A549 (cell line): ENCODE measurements around the gene POLRMT. TPM values are rescaled to one million over a fixed set of nuclear protein-coding genes. Genes with fewer than 3 reads are reported as not detected.
A peak's percentile ranks its signal among the peaks of the same experiment; 100 is the strongest.

Source experiments
- ATAC-seq, 2 experiments: fragments of 200-7000 bp in 1 of 2; fragments of >200 bp in 1 of 2; cut with Nextera tagmentation in 1 of 2; cut with Tn5 transposase in 1 of 2; 3 replicates each; pipeline versions ENCODE4 v1.8.0 to v1.9.1; 2018 to 2020; ENCODE audit warnings: mild to moderate bottlenecking in 1 of 2, moderate library complexity in 1 of 2
- CTCF ChIA-PET: fragments of 300-600 bp; sonication (Branson Sonifier 250); formaldehyde crosslinking; extraction: SDS; loops from one replicate; lab custom pipeline; 2021; ENCODE audit warnings: antibody characterized with exemption, inconsistent platforms; lab: Yijun Ruan, JAX
- POLR2A ChIA-PET: fragments of 350-600 bp; formaldehyde crosslinking; extraction: SDS; loops from one replicate; lab custom pipeline; 2021; ENCODE audit warnings: antibody characterized with exemption, inconsistent platforms; lab: Yijun Ruan, JAX
- DNase-seq, 2 experiments: peaks; one replicate each; pipeline versions ENCODE4 v3.0.0 to v3.0.0-alpha.2; 2011 to 2016; ENCODE audit warnings: low read depth in 1 of 2, low spot score in 1 of 2
- FAIRE-seq: peaks from 2 replicates; lab custom pipeline; 2011; peaks lifted over from hg19 to GRCh38; lab: Jason Lieb, UNC
- H3K27ac ChIP-seq, 2 experiments: fragments of >200 bp; sonication (Bioruptor Twin); formaldehyde crosslinking; 3 replicates each; pipeline ENCODE4 v1.5.1; 2016 to 2017
- H3K4me1 ChIP-seq: fragments of >200 bp; sonication (Bioruptor Twin); formaldehyde crosslinking; 3 replicates; pipeline ENCODE4 v1.6.1; 2016
- H3K4me2 ChIP-seq: fragments of >200 bp; sonication (Bioruptor Twin); formaldehyde crosslinking; 3 replicates; pipeline ENCODE4 v1.6.1; 2016
- H3K4me3 ChIP-seq: fragments of >200 bp; sonication (Bioruptor Twin); formaldehyde crosslinking; 3 replicates; pipeline ENCODE4 v1.5.1; 2016
- H3K9me3 ChIP-seq: fragments of >200 bp; sonication (Bioruptor Twin); formaldehyde crosslinking; 3 replicates; pipeline ENCODE4 v1.6.1; 2016
- ATOH8 ChIP-seq: fragments of 250-450 bp; sonication (Bioruptor Pico); IDR thresholded peaks from 2 replicates; pipeline ENCODE4 v1.5.0; 2020; ENCODE audit warnings: low read depth, mild to moderate bottlenecking, moderate library complexity
- BCL3 ChIP-seq: fragments of >200 bp; sonication (Bioruptor Twin); formaldehyde crosslinking; IDR thresholded peaks from 3 replicates; pipeline ENCODE4 v1.6.1; 2016
- CBX8 ChIP-seq: fragments of 200-600 bp; sonication (generic); IDR thresholded peaks from 2 replicates; pipeline ENCODE4 v1.6.1; 2016
- CEBPB ChIP-seq, 2 experiments: fragments of >200 bp in 1 of 2; sonication (Bioruptor Twin) in 1 of 2; formaldehyde crosslinking in 1 of 2; IDR thresholded peaks; 2 replicates each; pipeline ENCODE4 v1.6.1; 2012 to 2016
- CTCF ChIP-seq: fragments of >200 bp; sonication (Bioruptor Twin); formaldehyde crosslinking; IDR thresholded peaks from 3 replicates; pipeline ENCODE4 v1.5.1; 2016
- ELK1 ChIP-seq: fragments of 150-350 bp; IDR thresholded peaks from 2 replicates; pipeline ENCODE4 v1.6.1; 2014; ENCODE audit warnings: low read depth, mild to moderate bottlenecking, low read length
- EP300 ChIP-seq, 2 experiments: fragments of >200 bp; sonication (Bioruptor Twin); formaldehyde crosslinking; IDR thresholded peaks; 2 replicates in 1 of 2; 3 replicates in 1 of 2; pipeline ENCODE4 v1.6.1; 2016 to 2017
- ESRRA ChIP-seq: fragments of 150-350 bp; IDR thresholded peaks from 2 replicates; pipeline ENCODE4 v1.6.1; 2014; ENCODE audit warnings: mild to moderate bottlenecking, low read length, borderline replicate concordance
- HES2 ChIP-seq: fragments of >200 bp; sonication (Bioruptor Twin); formaldehyde crosslinking; IDR thresholded peaks from 2 replicates; pipeline ENCODE4 v1.6.1; 2016
- HEYL ChIP-seq: fragments of 250-450 bp; sonication (Bioruptor Pico); IDR thresholded peaks from 2 replicates; pipeline ENCODE4 v1.8.0; 2021; ENCODE audit warnings: mild to moderate bottlenecking, moderate library complexity
- HOXA7 ChIP-seq: fragments of 250-450 bp; sonication (Bioruptor Pico); IDR thresholded peaks from 2 replicates; pipeline ENCODE4 v1.5.0; 2020; ENCODE audit warnings: mild to moderate bottlenecking, moderate library complexity
- HOXB13 ChIP-seq: fragments of 250-450 bp; sonication (Bioruptor Pico); IDR thresholded peaks from 2 replicates; pipeline ENCODE4 v1.5.0; 2020; ENCODE audit warnings: low read depth, mild to moderate bottlenecking, moderate library complexity
- KDM1A ChIP-seq: fragments of 200-600 bp; sonication (generic); IDR thresholded peaks from 2 replicates; pipeline ENCODE4 v1.6.1; 2016; ENCODE audit warnings: low read depth, mild to moderate bottlenecking
- KDM5A ChIP-seq: fragments of 200-600 bp; sonication (generic); IDR thresholded peaks from 2 replicates; pipeline ENCODE4 v1.6.1; 2016; ENCODE audit warnings: antibody characterized with exemption, mild to moderate bottlenecking
- NFE2L2 ChIP-seq: fragments of 150-350 bp; conservative IDR thresholded peaks from 2 replicates; pipeline ENCODE4 v1.6.1; 2014; ENCODE audit warnings: low read length
- NR3C1 ChIP-seq: fragments of >200 bp; sonication (Bioruptor Twin); formaldehyde crosslinking; IDR thresholded peaks from 3 replicates; pipeline ENCODE4 v1.6.1; 2017
- PBX3 ChIP-seq: IDR thresholded peaks from 2 replicates; pipeline ENCODE4 v1.6.1; 2012
- POLR2A ChIP-seq: IDR thresholded peaks from 2 replicates; pipeline ENCODE4 v1.6.1; 2012; ENCODE audit warnings: mild to moderate bottlenecking, low read length
- RARB ChIP-seq: fragments of 250-450 bp; sonication (Bioruptor Pico); IDR thresholded peaks from 2 replicates; pipeline ENCODE4 v1.8.0; 2021; ENCODE audit warnings: mild to moderate bottlenecking, moderate library complexity
- REST ChIP-seq: fragments of 200-600 bp; sonication (generic); IDR thresholded peaks from 2 replicates; pipeline ENCODE4 v1.6.1; 2016; ENCODE audit warnings: antibody characterized with exemption, mild to moderate bottlenecking, moderate library complexity
- RFX5 ChIP-seq: fragments of 450-650 bp; IDR thresholded peaks from 2 replicates; pipeline ENCODE4 v1.7.1; 2014; ENCODE audit warnings: antibody characterized with exemption, mild to moderate bottlenecking, moderate library complexity
- SMC3 ChIP-seq: fragments of >200 bp; sonication (Bioruptor Twin); formaldehyde crosslinking; IDR thresholded peaks from 3 replicates; pipeline ENCODE4 v1.6.1; 2018; ENCODE audit warnings: inconsistent platforms
- TP53 ChIP-seq: fragments of 250-450 bp; sonication (Bioruptor Pico); IDR thresholded peaks from 2 replicates; pipeline ENCODE4 v1.5.0; 2021; ENCODE audit warnings: mild to moderate bottlenecking, moderate library complexity
- USF2 ChIP-seq: fragments of 450-650 bp; IDR thresholded peaks from 2 replicates; pipeline ENCODE4 v1.6.1; 2014; ENCODE audit warnings: antibody characterized with exemption
- ZFP36 ChIP-seq: fragments of 450-650 bp; IDR thresholded peaks from 2 replicates; pipeline ENCODE4 v1.6.1; 2014; ENCODE audit warnings: borderline replicate concordance; ENCODE audit not compliant: partially characterized antibody
- ZNF302 ChIP-seq: fragments of 250-450 bp; sonication (Bioruptor Pico); IDR thresholded peaks from 2 replicates; pipeline ENCODE4 v1.9.0; 2021; ENCODE audit warnings: inconsistent platforms, mild to moderate bottlenecking, moderate library complexity
- ZSCAN20 ChIP-seq: fragments of 250-450 bp; sonication (Bioruptor Pico); IDR thresholded peaks from 2 replicates; pipeline ENCODE4 v1.8.0; 2022; ENCODE audit warnings: mild to moderate bottlenecking, moderate library complexity
- WGBS: methylation state at CpG from one replicate; pipeline ENCODE4 v1.1.6; 2017; ENCODE audit errors: missing lambda C conversion rate; 5-methylcytosine and 5-hydroxymethylcytosine counted together
- polyA plus RNA-seq, 4 experiments: library from polyadenylated mRNA; depleted of rRNA in 3 of 4; stranded (reverse); fragments of >200 nt; fragmentation: RNase III in 1 of 4; extraction: RNeasy Plus Mini Kit Qiagen cat#74134 plus additional on column Dnase treatment in 1 of 4; gene quantifications; 2 replicates in 3 of 4; 3 replicates in 1 of 4; pipeline ENCODE4 v1.2.3, GENCODE V29; 2011 to 2017

Gene POLRMT
- polyA plus RNA-seq, 2 of the 4 experiments (the other 2 are of a cell fraction), result 41.9 to 68.8 TPM

GRCh38 chr19:597406-598315, 35.7 kb downstream of the POLRMT start:
- no peaks in the 10 kb centered on the region; the same call in 2 of the 3 replicates for H3K4me1 ChIP-seq
- ChIA-PET CTCF (interaction anchor here (0.7 to 5.1 kb wide), 2 partner anchors 11 to 1531 kb away, joined by 3 to 28 read pairs; no protein-coding TSS in a partner anchor), POLR2A (no interaction called here)
- H3K27ac ChIP-seq, result no peak overlapping the region
- H3K9me3 ChIP-seq, result no peaks in the 10 kb centered on the region
- FAIRE-seq (no peak), DNase-seq (no peak), ATAC-seq (no peak)
- WGBS, result 69% methylated on average over 10 of the region's 18 CpGs
- no peak overlapping the region for H3K4me3 ChIP-seq
- no peak overlapping the region for H3K4me2 ChIP-seq
- TF ChIP-seq SMC3 (no peak), NFE2L2 (no peak), NR3C1 (no peak), CTCF (peak; percentile 18; the same call in 1 of the 3 replicates), BCL3 (no peak), HOXA7 (CRISPR knock-in tag) (no peak), ZFP36 (no peak), USF2 (no peak), ESRRA (no peak), ELK1 (peak; percentile 97), HOXB13 (no peak), PBX3 (no peak), ATOH8 (no peak), KDM1A (peak; percentile 47; the same call in 1 of the 2 replicates), REST (no peak), HES2 (no peak), POLR2A (no peak), EP300 (IDR thresholded peaks at IDR 0.05) (no peak), RFX5 (no peak), HEYL (CRISPR knock-in tag) (peak; percentile 35; the same call in 1 of the 2 replicates), KDM5A (no peak), TP53 (CRISPR knock-in tag) (no peak), ZNF302 (CRISPR knock-in tag) (no peak), CBX8 (no peak), RARB (no peak), CEBPB (IDR thresholded peaks at IDR 0.05) (no peak), ZSCAN20 (no peak)
